DMS 273 (cell line): ENCODE results near the gene ARMH2.
A peak's percentile ranks its signal among the peaks of the same experiment; 100 is the strongest.

Experiments used
- DNase-seq: peaks from one replicate; lab custom pipeline; 2025; ENCODE audit not compliant: unreplicated experiment; lab: John Stamatoyannopoulos, UW

ARMH2 gene

DNA sequence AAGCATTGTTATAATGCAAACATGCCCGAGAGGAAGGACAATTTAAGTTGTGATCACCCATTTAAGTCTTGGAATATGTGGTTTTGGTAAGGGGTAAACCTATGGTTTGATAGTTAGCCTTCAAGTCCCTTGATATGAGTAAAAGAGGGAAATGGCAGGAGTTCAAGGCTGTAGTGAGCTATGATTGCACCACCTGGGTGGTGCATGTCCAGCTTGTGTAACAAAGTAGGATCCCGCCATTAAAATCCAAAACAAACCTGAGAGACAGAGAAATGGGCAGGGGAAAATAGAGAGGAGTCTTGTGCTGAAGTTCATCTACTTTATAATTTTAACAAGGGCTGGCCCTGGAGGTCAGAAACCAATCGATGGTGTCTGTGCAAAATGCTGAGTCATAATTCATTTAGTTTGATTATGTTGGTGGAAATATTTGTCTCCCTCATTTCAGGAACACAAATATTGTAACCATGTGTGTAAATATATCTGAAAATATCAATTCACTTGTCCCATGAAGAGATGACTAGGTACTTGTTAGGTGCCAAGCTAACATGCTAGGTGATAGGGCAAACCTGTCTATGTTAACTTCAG, 23.2 kb upstream of the ARMH2 start:
- no peak for DNase-seq

DNA sequence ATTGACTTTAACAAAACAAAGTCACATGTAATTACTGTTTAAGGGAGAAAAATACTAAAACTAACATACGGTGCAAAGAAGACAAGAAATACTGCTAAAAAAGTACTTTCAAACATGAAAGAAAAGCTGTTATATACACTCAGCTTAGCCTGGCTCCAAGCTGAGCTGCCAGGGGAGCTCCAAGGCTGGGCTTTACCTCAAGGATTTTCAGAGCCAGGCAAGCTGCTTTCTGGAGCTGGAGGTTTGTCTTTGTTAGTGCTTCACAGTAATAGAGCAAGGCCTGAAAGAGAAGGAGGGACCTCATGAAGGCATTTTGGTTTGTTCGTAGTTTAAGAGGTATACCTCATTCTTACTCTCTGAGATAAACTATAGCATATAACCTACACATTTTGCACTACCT, 19.6 kb upstream of the ARMH2 start:
- peak; percentile 10 for DNase-seq

DNA sequence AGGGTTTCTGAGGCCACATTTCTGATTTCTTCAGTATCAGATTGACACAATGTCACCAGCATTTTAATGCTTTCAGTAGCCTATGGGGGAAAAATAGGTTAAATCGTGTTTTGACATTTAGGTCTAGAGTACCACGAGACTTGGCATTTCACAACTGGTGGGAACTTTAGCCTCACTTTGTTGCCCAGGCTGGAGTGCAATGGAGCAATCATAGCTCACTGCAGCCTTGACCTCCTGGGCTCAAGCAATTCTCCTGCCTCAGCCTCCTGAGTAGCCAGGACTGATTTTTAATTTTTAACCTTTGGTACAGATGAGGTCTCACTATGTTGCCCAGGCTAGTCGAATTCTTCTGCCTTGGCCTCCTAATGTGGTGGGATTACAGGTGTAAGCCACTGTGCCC, 11.0 kb upstream of the ARMH2 start:
- DNase-seq: no peak

DNA sequence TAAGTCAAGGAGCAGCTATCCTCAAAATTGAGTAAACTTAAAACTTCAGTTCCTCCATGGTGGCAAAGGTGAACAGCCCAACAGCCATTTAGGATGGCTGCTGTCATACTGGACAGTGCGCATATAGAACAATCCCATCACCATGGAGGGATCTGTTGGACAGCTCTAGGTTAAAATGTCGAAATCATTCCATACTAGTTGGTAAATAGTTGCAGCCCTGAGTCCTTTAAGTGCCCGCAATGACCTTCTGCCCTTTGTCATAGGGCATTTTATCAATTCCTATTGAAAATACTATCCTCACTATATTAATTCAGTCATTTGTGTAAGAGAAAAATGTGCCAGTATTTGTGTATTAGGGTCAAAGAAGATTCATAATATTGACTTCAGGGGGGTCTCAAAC, 8.9 kb upstream of the ARMH2 start:
- DNase-seq: no peak

DNA sequence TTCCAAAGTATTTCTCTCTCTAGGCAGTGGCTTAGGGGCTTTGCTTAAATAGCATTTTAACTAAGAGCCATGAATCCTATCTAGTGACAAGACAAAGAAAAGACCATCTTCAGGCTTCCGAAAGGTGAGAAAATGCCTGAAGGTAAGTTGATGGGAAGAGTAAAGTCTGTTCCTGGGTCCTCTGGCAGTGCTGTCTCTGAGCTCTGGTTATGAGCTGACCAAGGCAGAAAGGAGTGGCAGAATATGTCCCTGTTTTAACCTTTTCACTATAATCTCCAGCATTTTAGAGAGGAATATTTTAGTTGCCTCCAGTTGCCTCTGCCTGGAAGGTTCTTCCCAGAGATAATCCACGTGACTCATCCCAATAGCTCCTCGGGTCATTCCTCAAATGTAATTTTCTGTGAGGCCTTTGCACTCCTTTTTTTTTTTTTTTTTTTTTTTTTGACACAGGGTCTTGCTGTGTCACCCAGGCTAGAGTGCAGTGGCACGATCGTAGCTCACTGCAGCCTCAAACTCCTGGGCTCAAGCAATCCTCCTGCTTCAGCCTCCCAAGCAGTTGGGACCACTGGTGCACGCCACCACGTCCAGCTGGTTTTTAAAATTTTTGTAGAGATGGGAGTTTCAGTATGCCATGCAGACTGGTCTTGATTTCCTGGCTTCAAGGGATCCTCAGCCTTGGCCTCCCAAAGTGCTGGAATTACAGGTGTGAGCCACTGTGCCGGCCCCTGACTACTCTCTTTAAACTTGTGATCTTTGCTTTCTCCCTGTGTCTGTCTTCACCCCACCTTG, 3.7 kb upstream of the ARMH2 start:
- no peak for DNase-seq

DNA sequence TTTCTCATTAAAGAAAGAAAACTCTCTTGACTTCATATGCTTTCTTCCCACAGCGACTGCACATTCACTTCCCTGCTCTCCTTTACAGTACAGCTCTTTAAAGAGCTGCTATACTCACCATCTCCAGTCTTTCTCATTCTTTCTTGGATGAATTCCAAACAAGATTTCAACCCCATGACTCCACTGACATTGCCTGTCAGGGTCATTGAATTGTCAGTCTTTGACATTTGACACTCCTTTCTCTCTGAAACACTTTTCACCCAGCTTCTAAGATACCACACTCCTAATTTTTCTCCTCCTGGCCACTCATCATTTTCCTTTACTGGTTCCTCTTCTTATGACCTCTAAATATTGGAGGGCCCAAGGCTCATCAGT, 811 bp upstream of the ARMH2 start:
- no peak for DNase-seq

DNA sequence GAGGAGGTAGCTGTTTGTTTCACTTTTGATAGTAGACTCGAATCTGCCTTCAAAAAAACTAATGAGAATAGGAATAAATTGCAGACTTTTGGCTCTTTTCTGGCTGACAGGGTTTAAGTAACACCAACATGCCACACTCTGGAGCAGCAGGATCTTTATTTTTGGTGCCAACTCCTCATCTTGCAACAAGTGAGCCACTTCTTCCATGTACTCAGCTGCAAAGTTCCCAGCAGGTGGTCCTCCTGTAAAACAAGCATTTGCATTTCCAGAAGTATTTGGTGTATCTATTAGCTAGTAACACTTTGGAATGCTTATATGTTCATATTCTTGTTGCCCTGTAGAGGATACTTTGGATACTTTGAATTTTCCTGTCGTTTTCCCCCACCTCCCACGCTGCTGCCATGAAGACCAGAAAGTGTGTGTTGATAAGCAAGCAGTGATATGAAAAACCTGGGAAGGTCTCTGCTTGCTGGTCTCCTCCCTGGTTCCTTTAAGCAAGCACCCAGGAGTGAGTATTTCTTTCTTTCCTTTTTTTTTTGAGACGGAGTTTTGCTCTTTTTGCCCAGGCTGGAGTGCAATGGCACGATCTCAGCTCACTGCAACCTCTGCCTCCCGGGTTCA, 1.0 kb downstream of the ARMH2 start:
- DNase-seq: peak; percentile 16

DNA sequence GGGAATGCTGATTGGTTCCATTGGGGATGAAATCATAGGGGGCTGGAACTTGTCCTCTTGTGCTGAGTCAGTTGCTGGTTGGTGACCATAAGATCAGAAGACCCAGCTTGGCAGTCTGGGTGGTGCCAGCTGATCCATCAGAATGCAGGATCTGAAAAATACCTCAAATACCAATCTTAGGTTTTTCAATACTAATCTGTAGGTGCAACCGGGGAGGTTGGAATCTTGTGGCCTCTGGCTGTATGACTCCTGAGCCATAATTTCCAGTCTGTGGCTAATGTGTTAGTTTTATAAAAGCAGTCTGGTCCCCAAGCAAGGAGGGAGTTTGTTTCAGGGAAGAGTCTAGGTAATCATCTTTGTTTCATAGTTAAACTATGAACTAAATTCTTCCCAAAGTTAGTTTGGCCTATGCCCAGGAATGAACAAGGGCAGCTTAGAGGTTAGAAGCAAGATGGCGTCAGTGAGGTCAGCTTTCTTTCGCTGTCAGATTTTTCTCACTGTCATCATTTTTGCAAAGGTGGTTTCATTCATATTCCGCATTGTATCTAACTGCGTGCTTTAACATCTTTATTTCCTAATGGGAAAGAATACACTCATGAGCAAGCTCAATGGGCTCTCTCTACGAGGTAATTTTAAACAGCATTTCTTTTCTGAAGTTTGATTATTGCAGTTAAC, 2.0 kb downstream of the ARMH2 start:
- DNase-seq: no peak

DNA sequence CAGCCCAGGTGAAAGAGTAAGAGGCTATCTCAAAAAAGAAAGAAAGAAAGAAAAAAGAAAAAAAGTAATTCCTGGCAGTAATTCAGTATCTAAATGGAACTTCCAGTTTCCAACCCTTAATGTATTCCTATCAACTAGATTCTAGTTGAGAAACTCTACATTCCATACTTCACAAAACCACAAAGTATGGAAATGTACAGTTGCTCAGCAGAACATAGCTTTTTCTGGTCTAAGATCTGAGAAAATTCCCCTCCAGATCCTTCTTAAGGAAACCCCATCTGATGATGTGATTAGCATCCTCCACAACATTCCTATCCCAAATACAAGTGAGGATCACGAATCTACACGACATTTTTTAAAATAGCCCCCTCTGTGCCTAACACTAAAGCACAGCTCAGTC, 3.6 kb downstream of the ARMH2 start:
- DNase-seq: no peak

DNA sequence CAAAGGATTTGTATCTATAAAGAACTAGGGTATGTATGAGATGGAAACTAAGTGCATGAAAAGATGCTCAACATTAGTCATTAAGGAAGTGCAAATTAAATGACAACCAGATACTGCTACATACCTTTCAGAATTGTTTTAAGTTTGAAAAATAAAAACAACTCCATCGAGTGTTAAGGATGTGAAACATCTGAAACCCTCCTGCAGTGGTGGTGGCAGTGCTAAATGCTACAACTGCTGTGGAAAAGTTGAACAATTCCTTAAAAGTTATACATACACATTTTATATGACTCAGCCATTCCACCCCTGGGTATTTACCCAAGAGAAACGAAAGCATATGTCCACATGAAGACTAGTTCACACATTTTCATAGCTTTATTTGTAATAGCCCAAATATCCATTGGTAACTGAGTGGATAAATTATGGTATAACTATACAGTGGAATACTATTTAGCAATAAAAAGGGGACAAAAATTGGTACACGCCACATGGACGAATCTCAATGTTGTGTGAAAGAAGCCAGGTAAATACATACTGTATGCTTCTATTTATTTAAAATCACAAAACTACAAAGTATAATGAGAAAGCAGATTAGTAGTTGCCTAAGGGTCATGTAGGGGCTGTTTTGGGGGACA, 10.6 kb downstream of the ARMH2 start:
- no peak for DNase-seq

DNA sequence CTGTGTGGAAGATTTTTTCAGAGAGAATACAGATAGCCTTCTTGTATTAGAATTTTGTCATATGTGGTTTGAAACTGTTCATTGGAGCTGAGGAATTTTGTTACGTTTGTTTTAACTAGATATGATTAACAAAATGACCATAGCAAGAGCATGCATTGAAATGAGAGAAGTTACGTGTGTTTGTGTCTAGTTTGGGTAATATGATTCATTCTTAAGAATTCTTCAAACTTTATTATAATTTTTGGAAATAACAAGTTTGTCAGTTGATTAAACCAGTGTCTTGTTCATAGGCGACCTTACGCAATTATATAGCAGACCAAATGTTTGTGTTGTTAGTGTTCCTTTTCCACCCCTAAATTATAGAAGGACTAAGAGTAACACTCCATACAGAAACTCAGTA, 18.5 kb downstream of the ARMH2 start:
- no peak for DNase-seq

DNA sequence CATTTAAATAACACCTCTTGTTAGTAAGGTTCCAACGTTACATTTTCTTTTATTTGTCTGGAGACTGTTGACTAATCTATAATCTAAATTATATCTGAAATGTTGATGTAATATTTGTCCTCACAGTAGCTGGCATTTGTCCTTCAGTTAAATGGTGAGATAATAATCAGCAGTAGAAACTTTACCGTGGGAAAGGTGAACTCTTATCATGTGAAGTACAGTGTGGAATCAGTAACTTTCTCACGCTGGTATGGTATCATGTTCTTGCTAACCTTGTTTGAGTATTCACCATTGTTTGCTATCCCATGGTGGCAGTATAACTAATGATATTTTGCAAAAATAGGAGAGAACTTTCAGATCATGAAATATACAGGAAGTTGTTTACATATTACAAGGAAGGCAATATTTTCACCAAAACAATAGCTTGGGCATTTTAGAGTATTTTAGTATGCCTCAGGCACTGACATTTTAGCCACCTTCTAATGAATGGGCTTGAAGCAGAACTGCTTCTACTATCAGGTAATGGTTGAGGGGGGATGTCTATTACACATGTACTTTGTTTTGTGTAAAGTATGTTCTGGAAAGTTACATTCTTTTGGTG, 19.2 kb downstream of the ARMH2 start:
- DNase-seq: no peak

DNA sequence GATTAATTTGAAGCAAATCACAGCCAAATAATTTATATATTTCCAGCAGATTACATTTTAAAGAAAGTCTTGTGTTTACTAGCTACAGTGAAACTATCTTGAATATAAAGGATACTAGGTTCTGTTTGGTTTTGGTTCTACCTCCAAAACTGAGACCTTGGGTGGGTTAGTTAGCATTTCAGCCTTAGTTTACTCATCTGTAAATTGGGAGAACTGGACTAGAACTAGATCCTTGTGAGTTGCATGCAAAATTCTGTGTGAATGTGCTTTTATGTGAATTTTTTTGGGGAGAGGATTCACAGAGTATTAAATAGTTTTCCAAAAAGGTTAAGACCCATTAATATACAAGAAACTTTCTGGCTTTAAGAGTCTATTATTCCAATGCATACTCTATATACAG, 19.8 kb downstream of the ARMH2 start:
- DNase-seq: no peak

DNA sequence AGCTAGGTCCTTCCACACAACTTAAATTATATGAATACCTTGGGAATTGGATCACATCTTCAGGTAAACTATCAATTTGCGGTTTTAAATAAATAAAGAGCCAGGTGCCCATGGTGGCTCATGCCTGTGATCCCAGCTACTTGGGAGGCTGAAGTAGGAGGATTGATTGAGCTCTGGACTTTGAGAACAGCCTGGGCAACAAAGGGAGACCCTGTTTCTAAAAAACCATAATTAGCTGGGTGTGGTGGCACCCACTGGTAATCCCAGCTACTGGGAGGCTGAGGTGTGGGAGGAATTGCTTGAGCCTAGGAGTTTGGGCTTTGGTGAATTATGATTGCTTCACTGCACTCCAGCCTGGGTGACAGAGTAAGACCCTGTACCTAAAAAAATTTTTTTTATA, 20.6 kb downstream of the ARMH2 start:
- no peak for DNase-seq

DNA sequence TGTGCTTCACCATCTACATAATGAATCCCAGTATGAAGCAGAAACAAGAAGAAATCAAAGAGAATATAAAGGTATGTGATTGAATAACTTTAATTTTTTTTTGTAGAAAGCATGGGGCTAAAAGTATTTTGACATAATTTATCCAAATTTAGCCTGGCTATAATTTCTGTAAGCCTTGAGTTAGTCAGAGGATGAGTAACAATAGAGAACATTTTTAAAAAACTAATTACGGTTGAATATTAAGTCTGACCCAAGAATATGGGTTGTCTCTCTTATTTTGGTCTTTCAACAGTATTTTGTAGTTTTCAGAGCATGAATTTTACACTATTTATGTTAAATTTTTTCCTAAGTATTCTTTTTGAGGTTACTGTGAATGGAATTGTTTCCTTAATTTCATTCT, 21.5 kb downstream of the ARMH2 start:
- DNase-seq: no peak

DNA sequence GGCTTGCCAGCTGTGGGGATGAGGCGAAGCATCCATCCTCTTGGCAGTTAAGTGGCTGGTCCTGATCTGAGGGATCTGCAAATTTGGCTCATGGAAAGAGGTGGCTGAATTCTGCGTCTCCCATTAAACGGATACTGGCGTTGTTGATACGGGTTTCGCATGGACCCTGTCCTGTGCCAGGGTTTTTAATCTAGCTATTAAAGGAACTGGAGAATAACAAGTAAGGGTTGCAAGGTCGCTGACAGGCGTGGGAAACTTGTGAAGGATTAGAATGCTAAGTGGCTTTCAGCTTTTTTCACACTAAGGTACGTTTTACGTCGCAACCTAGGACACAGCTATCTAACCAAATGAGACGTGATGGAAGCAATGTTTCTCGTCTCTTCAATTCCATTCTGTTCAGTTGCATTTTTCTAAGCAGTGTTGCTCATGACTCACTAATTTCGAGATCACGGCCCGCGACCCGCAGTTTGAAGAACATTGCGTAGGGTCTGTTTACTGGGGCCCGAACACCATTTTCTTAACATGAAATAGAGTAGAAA, 23.1 kb downstream of the ARMH2 start:
- peak; percentile 62 for DNase-seq

DNA sequence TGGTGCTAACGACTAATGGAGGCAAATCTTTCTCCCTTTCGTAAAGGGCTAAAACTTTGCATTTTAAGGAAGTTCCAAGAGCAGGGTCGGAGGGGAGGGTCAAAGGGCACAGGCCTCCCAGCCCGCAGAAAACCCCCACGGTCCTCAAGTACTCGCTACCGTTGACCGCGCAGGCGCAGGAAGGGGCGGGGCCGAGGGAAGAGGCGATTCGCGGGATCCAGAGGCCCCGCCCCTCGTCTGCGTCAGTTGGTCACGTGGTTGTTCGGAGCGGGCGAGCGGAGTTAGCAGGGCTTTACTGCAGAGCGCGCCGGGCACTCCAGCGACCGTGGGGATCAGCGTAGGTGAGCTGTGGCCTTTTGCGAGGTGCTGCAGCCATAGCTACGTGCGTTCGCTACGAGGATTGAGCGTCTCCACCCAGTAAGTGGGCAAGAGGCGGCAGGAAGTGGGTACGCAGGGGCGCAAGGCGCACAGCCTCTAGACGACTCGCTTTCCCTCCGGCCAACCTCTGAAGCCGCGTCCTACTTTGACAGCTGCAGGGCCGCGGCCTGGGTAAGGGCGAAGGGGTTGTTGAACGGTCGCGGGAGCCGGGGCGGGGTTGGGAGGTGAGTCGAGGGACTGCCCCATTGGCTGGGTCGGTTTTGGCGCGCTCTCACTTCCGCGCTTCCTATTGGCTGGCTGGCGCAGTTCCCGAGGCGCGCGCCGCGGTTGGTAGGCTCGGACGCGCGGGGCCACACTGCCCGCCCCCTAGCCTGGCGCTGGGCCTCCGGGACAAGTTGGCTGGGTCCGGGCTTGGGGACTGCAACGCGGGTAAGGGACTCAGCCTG, 23.8 kb downstream of the ARMH2 start, which contains the start of gene GMNN:
Gene GMNN, plus strand, starts transcription at position 242 of the 824 bp plus-strand sequence. CDS start 2,310 bp downstream, outside the sequence.
- peak; percentile 99 for DNase-seq

DNA sequence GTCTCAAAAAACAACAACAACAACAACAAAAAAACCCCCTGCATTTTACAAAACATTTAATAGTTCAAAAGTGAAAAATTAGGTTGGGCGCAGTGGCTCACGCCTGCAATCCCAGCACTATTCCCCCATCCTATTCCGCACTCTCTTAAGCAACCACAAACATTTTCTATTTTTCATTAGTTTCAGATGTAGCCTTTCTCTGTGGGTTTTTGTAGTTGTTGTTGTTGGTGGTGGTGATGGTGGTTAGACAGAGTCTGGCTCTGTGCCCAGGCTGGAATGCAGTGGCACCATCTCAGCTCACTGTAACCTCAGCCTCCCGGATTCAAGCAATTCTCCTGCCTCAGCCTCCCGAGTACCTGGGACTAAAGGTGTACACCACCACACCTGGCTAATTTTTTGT, 30.4 kb downstream of the ARMH2 start:
- DNase-seq: no peak

DNA sequence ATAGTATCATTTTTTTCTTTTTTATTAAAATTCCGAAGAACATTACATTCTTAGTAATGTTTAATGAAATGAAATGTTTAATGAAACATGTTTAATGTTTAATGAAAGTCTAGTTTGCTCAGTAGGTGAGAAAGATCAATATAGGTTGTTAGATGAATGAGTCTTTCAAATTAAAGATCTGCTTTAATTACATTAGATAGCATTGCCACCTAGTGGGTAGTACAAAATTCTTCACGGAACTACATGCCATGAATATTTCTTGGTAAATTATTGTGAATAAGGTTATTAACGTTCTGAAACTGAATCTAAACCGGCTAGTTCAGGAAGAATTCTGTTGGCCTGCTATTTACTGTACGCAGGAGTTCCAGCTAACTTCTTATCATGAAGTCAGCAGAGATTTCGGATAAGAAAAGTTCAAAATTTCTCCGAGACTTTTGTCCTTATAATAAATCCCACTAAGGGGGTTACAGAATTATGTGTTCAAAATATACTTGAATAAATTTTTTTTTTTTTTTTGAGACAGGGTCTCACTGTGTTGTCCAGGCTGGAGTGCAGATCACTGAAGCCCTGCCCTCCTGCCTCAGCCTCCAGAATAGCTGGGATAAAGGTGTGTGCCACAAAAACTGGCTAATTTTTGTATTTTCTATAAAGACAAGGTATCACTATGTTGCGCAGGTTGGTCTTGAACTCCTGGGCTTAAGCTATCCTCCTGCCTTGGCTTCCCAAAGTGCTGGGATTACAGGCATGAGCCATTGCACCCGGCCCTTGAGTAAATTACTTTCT, 31.8 kb downstream of the ARMH2 start:
- peak; percentile 60 for DNase-seq
